Loucy (cell line): ENCODE measurements around the gene MAP2K4.

ENCODE experiments used
- H2AFZ ChIP-seq: fragments of 200-600 bp; sonication (generic); 2 replicates; pipeline ENCODE4 v1.6.0; 2016; ENCODE audit warnings: antibody characterized with exemption, mild to moderate bottlenecking, low read length, moderate library complexity
- H3F3A ChIP-seq: fragments of 200-600 bp; 2 replicates; pipeline ENCODE4 v1.6.0; 2016; ENCODE audit warnings: antibody characterized with exemption, low read depth, mild to moderate bottlenecking
- H3K27me3 ChIP-seq: fragments of 200-600 bp; sonication (generic); 2 replicates; pipeline ENCODE4 v1.6.1; 2014; ENCODE audit warnings: low read length, mild to moderate bottlenecking; ENCODE audit not compliant: insufficient read depth, poor library complexity, severe bottlenecking
- H3K36me3 ChIP-seq: fragments of 200-600 bp; sonication (generic); 2 replicates; pipeline ENCODE4 v1.6.1; 2016; ENCODE audit warnings: low read length; ENCODE audit not compliant: insufficient read depth
- H3K4me1 ChIP-seq: fragments of 200-600 bp; sonication (generic); 2 replicates; pipeline ENCODE4 v1.5.1; 2014; ENCODE audit warnings: low read length, mild to moderate bottlenecking; ENCODE audit not compliant: insufficient read depth, poor library complexity, severe bottlenecking
- H3K4me2 ChIP-seq: fragments of 200-600 bp; sonication (generic); 2 replicates; pipeline ENCODE4 v1.6.0; 2014; ENCODE audit warnings: antibody characterized with exemption, low read length, low read depth, mild to moderate bottlenecking; ENCODE audit not compliant: poor library complexity, severe bottlenecking
- H3K4me3 ChIP-seq: fragments of 200-600 bp; sonication (generic); 2 replicates; pipeline ENCODE4 v1.5.1; 2014; ENCODE audit warnings: low read length, mild to moderate bottlenecking, mixed read lengths; ENCODE audit not compliant: poor library complexity, severe bottlenecking
- H3K79me2 ChIP-seq: fragments of 200-600 bp; sonication (generic); 2 replicates; pipeline ENCODE4 v1.6.1; 2014; ENCODE audit warnings: low read length; ENCODE audit not compliant: insufficient read depth
- H3K9ac ChIP-seq: fragments of 200-600 bp; sonication (generic); 2 replicates; pipeline ENCODE4 v1.6.0; 2014; ENCODE audit warnings: mild to moderate bottlenecking, low read depth, low read length, moderate library complexity; ENCODE audit not compliant: poor library complexity, severe bottlenecking
- H3K9me2 ChIP-seq: fragments of 200-600 bp; sonication (generic); replicated peaks from 2 replicates; pipeline ENCODE4 v1.6.1; 2016; ENCODE audit warnings: low read depth, low read length, mixed read lengths
- H3K9me3 ChIP-seq: fragments of 200-600 bp; sonication (generic); 2 replicates; pipeline ENCODE4 v1.6.1; 2014; ENCODE audit warnings: mild to moderate bottlenecking, antibody characterized with exemption, low read length, low read depth; ENCODE audit not compliant: insufficient read depth
- H4K20me1 ChIP-seq: fragments of 200-600 bp; sonication (generic); 2 replicates; pipeline ENCODE4 v1.6.0; 2014; ENCODE audit warnings: antibody characterized with exemption, low read length, mild to moderate bottlenecking; ENCODE audit not compliant: insufficient read depth, poor library complexity, severe bottlenecking
- EZH2phosphoT487 ChIP-seq: fragments of 200-600 bp; IDR thresholded peaks from 2 replicates; pipeline ENCODE4 v1.6.1; 2018; ENCODE audit warnings: antibody characterized with exemption, mild to moderate bottlenecking, moderate library complexity, borderline replicate concordance
- TF ChIP-seq, protein P1 (sequence below): fragments of 200-600 bp; sonication (generic); conservative IDR thresholded peaks from 2 replicates; pipeline ENCODE4 v1.5.1; 2014; ENCODE audit warnings: mild to moderate bottlenecking, antibody characterized with exemption, low read length

The MAP2K4 gene

DNA sequence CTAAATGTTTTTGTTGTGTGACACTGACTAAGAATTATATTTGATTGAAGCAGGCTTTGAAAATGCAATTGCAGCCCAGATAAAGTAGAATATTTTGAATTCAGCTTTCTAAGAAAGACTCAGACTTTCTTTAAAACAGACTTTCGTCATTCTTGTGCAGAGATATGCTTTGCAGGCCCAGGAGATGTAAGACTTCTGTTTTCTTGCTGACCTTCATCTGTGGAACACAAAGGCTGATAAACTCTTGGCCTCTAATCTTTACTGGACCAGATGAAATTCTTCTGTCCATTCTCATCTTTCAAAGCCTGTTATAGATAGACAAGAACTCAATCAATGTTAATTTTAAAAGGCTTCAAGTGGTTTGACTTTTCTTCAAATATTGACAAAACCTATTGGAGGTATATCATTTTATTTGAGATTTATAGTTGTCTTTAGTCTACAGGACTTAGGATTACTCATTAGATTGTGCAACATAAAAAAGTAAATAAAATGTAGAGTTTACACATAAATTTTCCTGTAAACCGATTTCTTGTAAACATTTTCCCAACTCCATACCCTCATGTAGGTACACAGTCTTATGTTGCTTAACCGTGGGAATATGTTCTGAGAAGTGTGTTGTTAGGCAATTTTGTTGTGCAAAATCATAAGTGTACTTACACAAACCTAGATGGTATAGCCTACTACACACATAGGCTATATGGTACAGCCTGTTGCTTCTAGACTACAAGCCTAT is 94.2 kb downstream of the MAP2K4 start:
- Histone ChIP-seq H3K4me2 (no peak overlapping the region), H3K4me1 (no peaks in the 10 kb centered on the region), H3K27me3 (no peaks in the 10 kb centered on the region), H3K9ac (no peak overlapping the region), H2AFZ (no peak overlapping the region), H3K9me2 (no peaks in the 10 kb centered on the region), H3K79me2 (no peaks in the 10 kb centered on the region), H3K36me3 (peaks cover 60% of the 10 kb centered on the region), H3F3A (no peaks in the 10 kb centered on the region), H3K9me3 (no peaks in the 10 kb centered on the region), H4K20me1 (no peaks in the 10 kb centered on the region), H3K4me3 (no peak overlapping the region)
- TF ChIP-seq, protein P1, sequence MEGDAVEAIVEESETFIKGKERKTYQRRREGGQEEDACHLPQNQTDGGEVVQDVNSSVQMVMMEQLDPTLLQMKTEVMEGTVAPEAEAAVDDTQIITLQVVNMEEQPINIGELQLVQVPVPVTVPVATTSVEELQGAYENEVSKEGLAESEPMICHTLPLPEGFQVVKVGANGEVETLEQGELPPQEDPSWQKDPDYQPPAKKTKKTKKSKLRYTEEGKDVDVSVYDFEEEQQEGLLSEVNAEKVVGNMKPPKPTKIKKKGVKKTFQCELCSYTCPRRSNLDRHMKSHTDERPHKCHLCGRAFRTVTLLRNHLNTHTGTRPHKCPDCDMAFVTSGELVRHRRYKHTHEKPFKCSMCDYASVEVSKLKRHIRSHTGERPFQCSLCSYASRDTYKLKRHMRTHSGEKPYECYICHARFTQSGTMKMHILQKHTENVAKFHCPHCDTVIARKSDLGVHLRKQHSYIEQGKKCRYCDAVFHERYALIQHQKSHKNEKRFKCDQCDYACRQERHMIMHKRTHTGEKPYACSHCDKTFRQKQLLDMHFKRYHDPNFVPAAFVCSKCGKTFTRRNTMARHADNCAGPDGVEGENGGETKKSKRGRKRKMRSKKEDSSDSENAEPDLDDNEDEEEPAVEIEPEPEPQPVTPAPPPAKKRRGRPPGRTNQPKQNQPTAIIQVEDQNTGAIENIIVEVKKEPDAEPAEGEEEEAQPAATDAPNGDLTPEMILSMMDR, result no peak
- TF ChIP-seq EZH2phosphoT487, result no peak

DNA sequence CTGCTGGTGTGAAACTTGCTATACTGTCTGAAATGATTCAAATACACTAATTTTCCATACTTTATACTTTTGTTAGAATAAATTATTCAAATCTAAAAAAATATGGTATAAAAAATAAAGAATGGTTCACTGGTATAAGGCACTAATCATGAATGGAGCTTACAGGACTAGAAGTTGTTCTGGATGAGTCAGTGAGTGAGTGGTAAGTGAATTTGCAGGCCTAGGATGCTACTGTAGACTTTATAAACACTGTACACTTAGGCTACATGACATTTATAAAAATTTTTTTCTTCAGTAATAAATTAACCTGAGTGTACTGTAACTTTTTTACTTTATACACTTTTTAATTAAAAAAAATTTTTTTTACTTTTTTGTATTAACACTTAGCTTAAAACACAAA is 95.5 kb downstream of the MAP2K4 start:
- TF ChIP-seq, protein P1, result no peak
- no peak for TF ChIP-seq EZH2phosphoT487
- H3K9me2 ChIP-seq, result no peaks in the 10 kb centered on the region
- no peak overlapping the region for H3K9ac ChIP-seq
- no peaks in the 10 kb centered on the region for H3K9me3 ChIP-seq
- H2AFZ ChIP-seq, result no peak overlapping the region
- no peaks in the 10 kb centered on the region for H3K27me3 ChIP-seq
- H3F3A ChIP-seq, result no peaks in the 10 kb centered on the region
- no peaks in the 10 kb centered on the region for H3K4me1 ChIP-seq
- no peak overlapping the region for H3K4me3 ChIP-seq
- H3K36me3 ChIP-seq, result peaks cover 60% of the 10 kb centered on the region
- H3K79me2 ChIP-seq, result no peaks in the 10 kb centered on the region
- H4K20me1 ChIP-seq, result no peaks in the 10 kb centered on the region
- H3K4me2 ChIP-seq, result no peak overlapping the region

DNA sequence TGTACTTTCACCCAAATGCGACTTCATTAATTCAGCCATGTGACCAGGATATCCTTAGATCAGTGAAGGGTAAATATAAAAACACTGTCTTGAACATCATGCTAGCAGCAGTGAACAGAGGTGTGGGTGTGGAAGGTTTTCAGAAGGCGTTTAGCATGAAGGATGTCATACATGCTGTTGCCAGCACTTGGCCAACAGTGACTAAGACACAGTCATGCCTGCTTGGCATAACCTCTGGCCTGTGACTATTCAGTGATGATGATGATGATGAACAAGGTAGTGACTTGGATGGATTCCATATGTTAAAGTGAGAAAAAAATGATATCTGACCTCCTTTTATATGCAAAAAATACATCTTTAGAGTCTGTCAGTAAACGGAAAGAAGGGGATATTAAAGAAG is 97.9 kb downstream of the MAP2K4 start:
- no peaks in the 10 kb centered on the region for H3K9me2 ChIP-seq
- H2AFZ ChIP-seq, result no peak overlapping the region
- H3K27me3 ChIP-seq, result no peaks in the 10 kb centered on the region
- peaks cover 44% of the 10 kb centered on the region; the same call in 1 of the 2 replicates for H3K36me3 ChIP-seq
- H4K20me1 ChIP-seq, result no peaks in the 10 kb centered on the region
- no peaks in the 10 kb centered on the region for H3F3A ChIP-seq
- no peaks in the 10 kb centered on the region for H3K9me3 ChIP-seq
- H3K4me1 ChIP-seq, result no peaks in the 10 kb centered on the region
- H3K79me2 ChIP-seq, result no peaks in the 10 kb centered on the region
- TF ChIP-seq, protein P1, result no peak
- TF ChIP-seq EZH2phosphoT487, result no peak
- H3K4me2 ChIP-seq, result no peak overlapping the region
- H3K4me3 ChIP-seq, result no peak overlapping the region
- no peak overlapping the region for H3K9ac ChIP-seq
